ENCODE data around the gene C3orf80. TPM values are rescaled to one million over a fixed set of nuclear protein-coding genes. Genes with fewer than 3 reads are reported as not detected.

Gene C3orf80
- total and polyA plus RNA-seq, 5 donors from 2014 or later, result 0.15 TPM; not detected in 4

- Histone ChIP-seq H3K27me3 (ENCODE audit: control insufficient read depth, insufficient read depth, low read length) (peaks cover 14% of the 10 kb centered on the region), H3K9me3 (ENCODE audit: control insufficient read depth in 2 of 2, low read length in 2 of 2) (no peaks in the 10 kb centered on the region), H3K4me1 (ENCODE audit: control insufficient read depth, insufficient read depth, low read length, poor library complexity, severe bottlenecking) (no peaks in the 10 kb centered on the region), H3K4me3 (ENCODE audit: low read depth, low read length) (no peak overlapping the region), H3K36me3 (ENCODE audit: control insufficient read depth, insufficient read depth, low read length) (no peaks in the 10 kb centered on the region), H3K27ac (ENCODE audit: insufficient read depth, low read length, poor library complexity, severe bottlenecking) (no peak overlapping the region)
- H3K4me3 Mint-ChIP-seq, result no peak overlapping the region
- H3K36me3 Mint-ChIP-seq, result no peaks in the 10 kb centered on the region
- DNase-seq (no peak), ATAC-seq (ENCODE audit: low read depth in 2 of 2) (no peak)
- H3K27me3 Mint-ChIP-seq, result peaks cover 24% of the 10 kb centered on the region
- no peak overlapping the region for H3K27ac Mint-ChIP-seq
- H3K4me1 Mint-ChIP-seq, result peaks cover 0 to 2% (median 0%) of the 10 kb centered on the region in 4 donors
- H3K9me3 Mint-ChIP-seq, result peaks cover 0 to 5% (median 0%) of the 10 kb centered on the region in 7 donors
These were observed 40.6 kb upstream of the C3orf80 start for GRCh38 chr3:160184655-160185054.

- Histone ChIP-seq H3K4me3 (ENCODE audit: low read depth, low read length) (no peak overlapping the region), H3K27ac (ENCODE audit: insufficient read depth, low read length, poor library complexity, severe bottlenecking) (no peak overlapping the region), H3K27me3 (ENCODE audit: control insufficient read depth, insufficient read depth, low read length) (peaks cover 14% of the 10 kb centered on the region), H3K36me3 (ENCODE audit: control insufficient read depth, insufficient read depth, low read length) (no peaks in the 10 kb centered on the region), H3K4me1 (ENCODE audit: control insufficient read depth, insufficient read depth, low read length, poor library complexity, severe bottlenecking) (no peaks in the 10 kb centered on the region), H3K9me3 (ENCODE audit: control insufficient read depth in 2 of 2, low read length in 2 of 2) (no peaks in the 10 kb centered on the region)
- Mint-ChIP-seq H3K4me3 (no peak overlapping the region), H3K36me3 (no peaks in the 10 kb centered on the region), H3K27me3 (peaks cover 13% of the 10 kb centered on the region), H3K9me3 (peaks cover 0 to 5% (median 0%) of the 10 kb centered on the region in 7 donors), H3K4me1 (peaks cover 0 to 2% (median 0%) of the 10 kb centered on the region in 4 donors), H3K27ac (no peak overlapping the region)
- DNase-seq, result no peak
- no peak for ATAC-seq (ENCODE audit: low read depth in 2 of 2)
These were observed 39.5 kb upstream of the C3orf80 start for GRCh38 chr3:160185751-160186150.

GRCh38 chr3:160187288-160187687 lies 37.9 kb upstream of the C3orf80 start:
- peaks cover 3% of the 10 kb centered on the region for H3K36me3 Mint-ChIP-seq
- peaks cover 0 to 2% (median 0%) of the 10 kb centered on the region in 4 donors for H3K4me1 Mint-ChIP-seq
- Histone ChIP-seq H3K27me3 (ENCODE audit: control insufficient read depth, insufficient read depth, low read length) (peaks cover 11% of the 10 kb centered on the region), H3K4me1 (ENCODE audit: control insufficient read depth, insufficient read depth, low read length, poor library complexity, severe bottlenecking) (no peaks in the 10 kb centered on the region), H3K27ac (ENCODE audit: insufficient read depth, low read length, poor library complexity, severe bottlenecking) (no peak overlapping the region), H3K9me3 (ENCODE audit: control insufficient read depth in 2 of 2, low read length in 2 of 2) (no peaks in the 10 kb centered on the region), H3K36me3 (ENCODE audit: control insufficient read depth, insufficient read depth, low read length) (no peaks in the 10 kb centered on the region), H3K4me3 (ENCODE audit: low read depth, low read length) (no peak overlapping the region)
- H3K4me3 Mint-ChIP-seq, result no peak overlapping the region
- H3K9me3 Mint-ChIP-seq, result peaks cover 0 to 3% (median 0%) of the 10 kb centered on the region in 7 donors
- DNase-seq (no peak), ATAC-seq (ENCODE audit: low read depth in 2 of 2) (no peak)
- H3K27me3 Mint-ChIP-seq, result peaks cover 12% of the 10 kb centered on the region
- H3K27ac Mint-ChIP-seq, result no peak overlapping the region

- no peaks in the 10 kb centered on the region for H3K9me3 ChIP-seq (ENCODE audit: control insufficient read depth in 2 of 2, low read length in 2 of 2)
- Mint-ChIP-seq H3K9me3 (peaks cover 0 to 2% (median 0%) of the 10 kb centered on the region in 7 donors), H3K4me3 (no peak overlapping the region), H3K27me3 (peaks cover 3% of the 10 kb centered on the region), H3K36me3 (peaks cover 3% of the 10 kb centered on the region), H3K4me1 (no peaks in the 10 kb centered on the region), H3K27ac (peak overlapping the region in 1 of 3 donors; percentile 9)
- DNase-seq (no peak), ATAC-seq (ENCODE audit: low read depth in 2 of 2) (no peak)
- no peaks in the 10 kb centered on the region for H3K27me3 ChIP-seq (ENCODE audit: control insufficient read depth, insufficient read depth, low read length)
- H3K4me3 ChIP-seq (ENCODE audit: low read depth, low read length), result no peak overlapping the region
- no peaks in the 10 kb centered on the region for H3K36me3 ChIP-seq (ENCODE audit: control insufficient read depth, insufficient read depth, low read length)
- no peak overlapping the region for H3K27ac ChIP-seq (ENCODE audit: insufficient read depth, low read length, poor library complexity, severe bottlenecking)
- H3K4me1 ChIP-seq (ENCODE audit: control insufficient read depth, insufficient read depth, low read length, poor library complexity, severe bottlenecking), result no peaks in the 10 kb centered on the region
These were observed 32.8 kb upstream of the C3orf80 start for GRCh38 chr3:160192310-160193029.

GRCh38 chr3:160193644-160194192 lies 31.5 kb upstream of the C3orf80 start:
- Histone ChIP-seq H3K4me3 (ENCODE audit: low read depth, low read length) (no peak overlapping the region), H3K4me1 (ENCODE audit: control insufficient read depth, insufficient read depth, low read length, poor library complexity, severe bottlenecking) (no peaks in the 10 kb centered on the region), H3K9me3 (ENCODE audit: control insufficient read depth in 2 of 2, low read length in 2 of 2) (no peaks in the 10 kb centered on the region), H3K27ac (ENCODE audit: insufficient read depth, low read length, poor library complexity, severe bottlenecking) (no peak overlapping the region), H3K36me3 (ENCODE audit: control insufficient read depth, insufficient read depth, low read length) (no peaks in the 10 kb centered on the region), H3K27me3 (ENCODE audit: control insufficient read depth, insufficient read depth, low read length) (no peaks in the 10 kb centered on the region)
- Mint-ChIP-seq H3K27me3 (no peaks in the 10 kb centered on the region), H3K36me3 (peaks cover 3% of the 10 kb centered on the region), H3K4me1 (no peaks in the 10 kb centered on the region), H3K4me3 (no peak overlapping the region), H3K27ac (no peak overlapping the region), H3K9me3 (peaks cover 0 to 2% (median 0%) of the 10 kb centered on the region in 7 donors)
- no peak for DNase-seq
- no peak for ATAC-seq (ENCODE audit: low read depth in 2 of 2)

GRCh38 chr3:160194438-160194837 lies 30.8 kb upstream of the C3orf80 start:
- H3K4me3 ChIP-seq (ENCODE audit: low read depth, low read length), result no peak overlapping the region
- ATAC-seq (ENCODE audit: low read depth in 2 of 2) (no peak), DNase-seq (no peak)
- H3K27me3 ChIP-seq (ENCODE audit: control insufficient read depth, insufficient read depth, low read length), result no peaks in the 10 kb centered on the region
- H3K27me3 Mint-ChIP-seq, result no peaks in the 10 kb centered on the region
- H3K9me3 ChIP-seq (ENCODE audit: control insufficient read depth in 2 of 2, low read length in 2 of 2), result no peaks in the 10 kb centered on the region
- no peak overlapping the region for H3K27ac Mint-ChIP-seq
- H3K4me1 ChIP-seq (ENCODE audit: control insufficient read depth, insufficient read depth, low read length, poor library complexity, severe bottlenecking), result no peaks in the 10 kb centered on the region
- peaks cover 0 to 2% (median 0%) of the 10 kb centered on the region in 7 donors for H3K9me3 Mint-ChIP-seq
- no peak overlapping the region for H3K4me3 Mint-ChIP-seq
- H3K36me3 Mint-ChIP-seq, result peaks cover 3% of the 10 kb centered on the region
- H3K36me3 ChIP-seq (ENCODE audit: control insufficient read depth, insufficient read depth, low read length), result no peaks in the 10 kb centered on the region
- H3K27ac ChIP-seq (ENCODE audit: insufficient read depth, low read length, poor library complexity, severe bottlenecking), result no peak overlapping the region
- no peaks in the 10 kb centered on the region for H3K4me1 Mint-ChIP-seq

GRCh38 chr3:160195106-160195505 lies 30.1 kb upstream of the C3orf80 start:
- no peaks in the 10 kb centered on the region for H3K9me3 ChIP-seq (ENCODE audit: control insufficient read depth in 2 of 2, low read length in 2 of 2)
- Mint-ChIP-seq H3K36me3 (peaks cover 3% of the 10 kb centered on the region), H3K27me3 (no peaks in the 10 kb centered on the region), H3K4me3 (no peak overlapping the region), H3K27ac (no peak overlapping the region), H3K4me1 (no peaks in the 10 kb centered on the region), H3K9me3 (peaks cover 0 to 2% (median 0%) of the 10 kb centered on the region in 7 donors)
- H3K27me3 ChIP-seq (ENCODE audit: control insufficient read depth, insufficient read depth, low read length), result no peaks in the 10 kb centered on the region
- H3K4me3 ChIP-seq (ENCODE audit: low read depth, low read length), result no peak overlapping the region
- DNase-seq, result no peak
- H3K27ac ChIP-seq (ENCODE audit: insufficient read depth, low read length, poor library complexity, severe bottlenecking), result no peak overlapping the region
- no peak for ATAC-seq (ENCODE audit: low read depth in 2 of 2)
- H3K36me3 ChIP-seq (ENCODE audit: control insufficient read depth, insufficient read depth, low read length), result no peaks in the 10 kb centered on the region
- no peaks in the 10 kb centered on the region for H3K4me1 ChIP-seq (ENCODE audit: control insufficient read depth, insufficient read depth, low read length, poor library complexity, severe bottlenecking)
